Right hindlimb (tissue), 1 donor: Measurements from ENCODE around the gene NARS2.
"Not testable (repeated sequence)": the region's sequence is repeated elsewhere in the genome, so short reads cannot be mapped to it uniquely, and the experiment has no call there.

ENCODE experiments used
- DNase-seq: peaks from one replicate; pipeline ENCODE4 v3.0.0-alpha.2; 2018

NARS2 gene

DNA sequence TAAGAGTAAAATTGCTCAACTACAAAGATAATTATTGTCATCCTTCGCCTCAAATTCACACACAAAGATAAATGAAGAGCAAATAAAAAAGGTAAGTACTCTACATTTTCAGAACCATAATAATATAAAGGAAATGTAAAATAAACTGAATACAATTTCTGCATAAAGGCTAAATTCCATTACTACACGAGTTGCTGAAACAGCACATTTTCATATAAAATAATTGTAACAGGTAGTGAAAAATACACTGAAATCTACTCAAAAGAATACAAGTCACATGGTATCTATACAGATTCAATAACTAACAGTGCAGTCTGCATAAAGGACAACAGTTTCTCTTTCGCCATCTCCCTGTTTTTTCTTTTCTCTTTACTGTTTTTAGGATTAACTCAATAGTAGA lies 102.3 kb downstream of the NARS2 start:
- no peak for DNase-seq

DNA sequence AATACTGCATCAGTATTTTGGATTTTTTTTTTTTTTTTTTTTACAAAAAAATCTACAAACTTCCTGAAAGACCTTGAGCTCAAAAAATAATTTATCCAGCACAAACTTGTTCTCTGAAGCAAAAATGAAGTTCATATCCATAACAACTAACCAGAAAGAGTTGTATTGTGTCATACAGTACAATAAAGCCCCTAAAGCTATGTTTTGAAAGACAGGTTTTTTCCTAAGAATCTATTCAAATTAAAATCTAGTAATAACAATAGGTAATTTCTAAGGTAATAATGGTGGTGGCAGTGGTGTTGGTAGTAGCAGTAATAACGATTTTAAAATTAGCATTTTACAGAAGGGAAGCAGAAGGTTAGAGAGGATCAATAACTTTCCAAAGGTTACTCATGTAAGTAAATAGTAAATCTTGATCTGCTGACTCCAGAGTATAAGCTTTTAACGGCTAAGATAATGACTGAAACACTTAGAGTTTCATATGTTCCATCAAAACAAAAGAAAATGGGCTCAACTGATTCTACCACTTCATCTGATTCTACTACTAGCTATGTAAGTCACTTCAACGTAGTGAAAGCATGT lies 103.7 kb downstream of the NARS2 start:
- DNase-seq, result no peak

DNA sequence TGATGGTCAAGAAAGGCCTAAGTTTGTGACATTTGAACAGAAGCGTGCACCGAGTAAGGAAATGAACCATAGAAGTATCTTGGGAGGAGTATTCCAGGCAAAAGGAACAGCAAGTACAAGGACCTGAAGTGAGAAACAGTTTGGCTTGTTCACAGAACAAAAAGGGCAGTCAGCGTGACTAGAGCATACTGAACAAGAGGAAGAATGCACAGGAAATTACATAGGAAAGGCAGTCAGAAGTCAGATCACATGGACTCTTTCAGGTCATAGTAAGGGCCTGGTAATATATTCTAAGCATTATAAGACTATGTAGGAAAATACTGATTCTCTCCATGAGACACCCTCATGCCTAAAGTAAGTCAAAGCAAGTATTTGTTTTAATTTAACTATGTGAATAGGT lies 104.8 kb downstream of the NARS2 start:
- DNase-seq, result no peak

DNA sequence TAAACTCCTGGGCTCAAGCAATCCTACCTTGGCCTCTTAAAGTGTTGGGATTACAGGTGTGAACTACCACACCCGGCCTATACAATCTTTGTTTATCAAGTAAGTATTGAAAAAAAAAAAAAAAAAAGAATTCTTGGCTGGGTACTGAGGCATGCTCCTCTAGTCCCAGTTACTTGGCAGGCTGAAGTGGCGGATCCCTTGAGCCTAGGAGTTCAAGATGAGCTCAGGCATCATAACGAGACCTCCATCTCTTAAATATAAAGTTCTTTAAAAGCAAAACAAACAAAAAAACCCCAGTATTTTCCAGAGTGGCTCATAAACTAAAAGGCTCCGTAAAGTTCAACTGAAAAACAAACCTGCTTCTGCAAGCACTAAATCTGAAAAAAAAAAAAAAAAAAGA lies 106.7 kb downstream of the NARS2 start:
- no peak for DNase-seq

GRCh38 chr11:78467370-78467769 lies 107.3 kb downstream of the NARS2 start:
- DNase-seq, result no peak

DNA sequence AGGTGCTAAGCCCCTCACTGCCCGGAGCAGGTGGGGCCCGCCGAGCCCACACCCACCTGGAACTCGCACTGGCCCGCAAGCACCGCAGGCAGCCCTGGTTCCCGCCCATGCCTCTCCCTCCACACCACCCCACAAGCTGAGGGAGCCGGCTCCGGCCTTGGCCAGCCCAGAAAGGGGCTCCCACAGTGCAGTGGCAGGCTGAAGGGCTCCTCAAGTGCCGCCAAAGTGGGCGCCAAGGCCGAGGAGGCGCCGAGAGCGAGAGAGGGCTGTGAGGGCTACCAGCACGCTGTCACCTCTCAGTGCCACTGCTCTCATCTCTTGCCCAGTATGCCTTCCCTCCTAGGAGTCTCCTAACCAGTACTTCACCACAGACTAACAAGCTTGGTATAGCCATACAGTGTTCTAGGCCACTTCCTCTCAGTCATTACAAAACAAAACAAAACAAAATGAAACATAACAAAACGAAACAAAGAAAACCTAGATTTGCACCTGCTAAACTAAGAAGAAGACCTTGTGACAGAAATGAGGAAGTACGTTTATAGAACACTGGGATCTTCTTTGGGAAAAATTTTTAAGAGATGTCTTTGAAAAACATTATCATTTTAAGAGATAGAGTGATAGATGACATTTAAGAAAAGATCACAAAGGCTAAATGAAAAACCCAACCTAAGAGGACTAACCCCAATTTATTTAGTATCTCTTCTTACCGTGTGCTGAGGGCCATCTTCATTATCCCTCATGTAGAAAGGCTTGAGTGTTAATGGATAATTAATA lies 109.3 kb downstream of the NARS2 start:
- no peak for DNase-seq

DNA sequence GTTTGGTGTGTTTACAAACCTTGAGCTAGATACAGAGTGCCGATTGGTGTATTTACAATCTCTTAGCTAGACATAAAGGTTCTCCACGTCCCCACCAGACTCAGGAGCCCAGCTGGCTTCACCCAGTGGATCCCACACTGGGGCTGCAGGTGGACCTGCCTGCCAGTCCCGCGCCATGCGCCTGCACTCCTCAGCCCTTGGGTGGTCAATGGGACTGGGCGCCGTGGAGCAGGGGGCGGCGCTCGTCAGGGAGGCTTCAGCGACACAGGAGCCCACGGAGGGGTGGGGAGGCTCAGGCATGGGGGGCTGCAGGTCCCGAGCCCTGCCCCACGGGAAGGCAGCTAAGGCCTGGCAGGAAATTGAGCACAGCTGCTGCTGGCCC lies 109.9 kb downstream of the NARS2 start:
- DNase-seq, result not testable (repeated sequence)

GRCh38 chr11:78460471-78460870 lies 114.2 kb downstream of the NARS2 start:
- no peak for DNase-seq

- no peak for DNase-seq
Measured at GRCh38 chr11:78459738-78460137, 114.9 kb downstream of the NARS2 start.

DNA sequence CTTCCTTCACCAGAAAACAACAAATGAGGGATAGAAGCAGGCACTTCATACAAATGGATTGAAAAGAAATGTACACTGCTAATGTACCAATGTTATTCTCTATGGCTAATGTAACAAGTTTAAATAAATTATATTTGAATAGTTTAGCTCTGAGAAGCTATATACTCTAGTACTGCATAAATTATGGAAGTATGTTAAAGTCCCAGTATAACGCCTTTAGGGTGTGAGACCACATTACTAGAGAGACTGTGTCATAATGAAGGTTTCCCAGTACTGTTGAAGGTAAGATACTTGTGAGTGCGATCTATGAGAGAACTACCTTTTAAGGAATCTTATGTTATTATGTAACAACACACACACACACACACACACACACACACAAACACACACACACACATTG lies 117.2 kb downstream of the NARS2 start:
- DNase-seq, result no peak

DNA sequence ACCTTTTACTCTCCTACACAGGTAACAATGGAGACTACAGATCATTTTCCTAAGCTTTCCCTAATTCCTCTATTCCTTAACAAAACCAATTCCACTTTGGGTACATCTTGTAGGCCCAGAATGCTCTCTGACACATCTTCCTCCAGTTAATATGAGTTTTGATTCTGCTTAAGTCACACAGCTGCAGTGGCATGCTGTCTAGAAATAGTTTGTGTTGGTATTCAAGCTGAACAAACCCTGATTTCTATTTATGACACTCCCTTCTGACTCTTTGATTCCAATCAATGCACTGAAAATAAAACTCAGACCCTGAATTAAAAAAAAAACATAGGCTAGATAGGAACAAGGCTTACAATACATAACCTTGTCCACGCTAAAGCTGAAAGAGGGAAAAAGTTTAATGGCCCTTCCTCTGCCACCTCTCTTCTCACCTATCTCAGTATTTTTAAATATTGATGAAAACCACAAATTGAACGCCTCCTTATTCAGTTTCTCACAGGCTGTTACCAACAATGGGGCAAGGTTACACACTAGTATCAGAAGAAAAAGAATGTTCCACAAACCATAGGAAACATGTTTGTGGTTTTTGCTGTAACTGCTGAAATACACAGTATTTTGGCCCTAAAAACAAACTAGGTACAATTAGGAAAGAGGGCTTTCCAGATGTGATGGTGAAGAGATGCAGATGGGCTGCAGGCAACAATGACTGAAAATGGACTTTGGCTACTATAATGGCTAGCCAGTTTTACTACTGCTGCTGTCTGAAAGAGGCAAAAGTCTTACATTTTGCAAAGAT lies 121.3 kb downstream of the NARS2 start:
- no peak for DNase-seq

DNA sequence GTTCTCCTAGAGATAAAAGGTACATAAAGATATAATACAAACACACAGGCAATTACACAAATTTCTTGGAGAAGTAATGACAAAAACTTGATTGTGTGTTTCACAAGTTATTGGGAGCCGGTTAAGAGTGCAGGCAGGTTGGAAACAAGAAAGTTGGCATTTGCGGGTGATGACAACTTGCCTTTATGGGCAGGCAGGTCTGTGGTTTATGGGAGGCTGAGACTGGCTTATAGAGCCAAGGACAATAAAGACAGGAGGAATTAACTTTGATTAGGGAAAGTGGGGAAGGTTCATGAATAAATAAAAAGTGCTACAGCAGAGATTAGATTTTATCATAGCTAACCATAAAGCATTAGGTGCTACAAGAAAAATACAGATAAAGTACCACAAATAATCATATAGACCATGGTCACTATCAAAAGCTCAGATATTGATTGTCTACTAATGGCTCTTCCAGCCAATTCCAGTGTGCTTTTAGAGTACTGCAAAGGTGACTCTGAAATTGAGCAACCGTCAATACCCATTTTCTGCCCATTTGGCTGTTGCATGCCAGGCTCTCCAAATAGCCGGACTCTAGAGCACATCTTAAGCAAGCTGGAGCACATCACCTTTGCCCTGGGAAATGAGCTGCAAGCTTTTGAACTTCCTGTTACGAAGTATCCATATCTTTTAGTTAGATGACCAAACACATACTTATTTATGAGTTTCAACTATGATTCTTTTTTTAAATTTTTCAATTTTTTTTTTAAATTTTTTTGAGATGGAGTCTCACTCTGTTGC lies 123.1 kb downstream of the NARS2 start:
- no peak for DNase-seq

GRCh38 chr11:78450866-78451265 lies 123.8 kb downstream of the NARS2 start:
- DNase-seq, result no peak

GRCh38 chr11:78449866-78450265 lies 124.8 kb downstream of the NARS2 start:
- DNase-seq, result no peak

- no peak for DNase-seq
Measured at GRCh38 chr11:78446210-78446609, 128.5 kb downstream of the NARS2 start.

- DNase-seq, result no peak
Measured at GRCh38 chr11:78444726-78445125, 129.9 kb downstream of the NARS2 start.

- no peak for DNase-seq
Measured at GRCh38 chr11:78441956-78442355, 132.7 kb downstream of the NARS2 start.

DNA sequence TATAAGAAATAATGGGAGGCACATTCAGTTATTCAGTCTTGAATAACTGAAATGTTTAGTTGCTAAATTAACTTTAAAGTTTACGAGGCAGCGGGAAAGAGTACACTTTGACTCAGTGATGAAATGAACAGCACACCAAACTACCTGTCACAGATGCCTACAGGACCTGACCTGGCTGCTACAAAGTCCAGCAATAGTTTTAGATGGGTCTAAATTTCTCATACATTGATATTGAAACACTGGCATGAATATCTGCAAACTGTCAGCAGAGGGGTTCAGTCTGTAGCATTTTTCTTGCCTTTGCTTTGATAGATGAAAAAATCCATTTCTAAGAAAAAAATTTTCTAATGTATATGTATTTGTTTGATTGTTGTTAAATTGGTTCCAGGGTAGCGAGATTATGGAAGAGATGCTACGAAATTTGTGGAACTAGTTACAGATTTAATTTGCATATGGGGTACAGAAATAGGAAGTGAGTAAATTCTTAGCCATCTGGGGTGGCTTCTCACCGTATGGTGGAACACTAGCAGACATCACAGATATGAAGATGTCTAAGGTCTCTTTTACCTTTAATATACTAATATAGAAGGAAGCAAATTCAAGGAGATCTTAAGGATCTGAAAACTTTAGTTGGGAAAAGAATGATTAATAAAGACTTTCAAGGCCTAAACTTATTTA lies 136.2 kb downstream of the NARS2 start:
- DNase-seq, result no peak

GRCh38 chr11:78432956-78433355 lies 141.7 kb downstream of the NARS2 start:
- no peak for DNase-seq

- no peak for DNase-seq
Measured at GRCh38 chr11:78432058-78432515, 142.6 kb downstream of the NARS2 start.

DNA sequence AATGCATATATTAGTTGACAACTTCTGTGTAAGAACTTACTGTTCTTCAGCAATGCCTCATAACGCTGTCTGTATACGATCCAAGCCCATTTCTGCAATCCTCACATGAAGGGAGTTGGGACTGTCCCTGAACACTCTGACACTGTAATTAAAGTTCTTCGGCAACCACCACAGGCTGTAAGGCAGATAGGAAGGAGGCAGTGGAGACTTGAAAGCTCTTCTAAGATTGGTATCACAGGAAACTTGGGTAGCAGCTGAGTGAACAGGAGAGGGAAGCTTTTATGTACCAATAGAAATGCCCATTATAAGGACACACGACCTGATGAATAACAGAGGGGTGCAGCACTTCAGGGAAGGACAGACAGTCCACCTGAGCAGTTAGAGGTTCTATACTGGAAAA lies 145.0 kb downstream of the NARS2 start:
- no peak for DNase-seq

GRCh38 chr11:78429209-78429608 lies 145.5 kb downstream of the NARS2 start:
- no peak for DNase-seq

GRCh38 chr11:78428773-78429172 lies 145.9 kb downstream of the NARS2 start:
- no peak for DNase-seq
